Measurements from ENCODE around the gene GALT. TPM values are rescaled to one million over a fixed set of nuclear protein-coding genes. Genes with fewer than 3 reads are reported as not detected.

GALT gene
- total RNA-seq, 2 donors from 2014 or later: 36.9 to 37.9 TPM

GRCh38 chr9:34693560-34693959 lies 47.1 kb downstream of the GALT start:
- intact Hi-C loops (cut with DNase I): no loop called here
- DNase-seq: no peak
- no peak for ATAC-seq

GRCh38 chr9:34694811-34695210 lies 48.3 kb downstream of the GALT start:
- intact Hi-C loops (cut with DNase I): no loop called here
- DNase-seq (no peak), ATAC-seq (no peak)

Other genes with a start within 250 kb of the GALT start
- 10 to 100 TPM; 22.7 to 27.9 TPM for gene FAM219A, start 188.1 kb upstream of the GALT start, total RNA-seq
- gene DNAI1, start 187.9 kb upstream of the GALT start, total RNA-seq: under 1 TPM in 1 of 2 donors, not detected in 1; 0.29 TPM
- under 1 TPM; 0.56 to 0.60 TPM for gene ENHO, start 123.7 kb upstream of the GALT start, total RNA-seq
- 10 to 100 TPM; 21.3 to 45.3 TPM for gene CNTFR, start 57.0 kb upstream of the GALT start, total RNA-seq
- gene RPP25L, start 34.6 kb upstream of the GALT start, total RNA-seq: 10 to 100 TPM; 20.8 to 27.8 TPM
- gene DCTN3, start 26.2 kb upstream of the GALT start, total RNA-seq: 100 to 1,000 TPM in 1 of 2 donors, 10 to 100 TPM in 1; 93.6 to 109 TPM
- not detected for gene ARID3C, start 17.6 kb upstream of the GALT start, total RNA-seq
- 10 to 100 TPM; 31.8 to 33.3 TPM for gene SIGMAR1, start 8.9 kb upstream of the GALT start, total RNA-seq
- 10 to 100 TPM; 38.3 to 51.0 TPM for gene IL11RA, start 5.5 kb downstream of the GALT start, total RNA-seq
- not detected for gene CCL27, start 16.0 kb downstream of the GALT start, total RNA-seq
- 10 to 100 TPM in 1 of 2 donors, 1 to 10 TPM in 1; 8.0 to 13.4 TPM for gene CCL19, start 44.6 kb downstream of the GALT start, total RNA-seq
- gene CCL21, start 63.5 kb downstream of the GALT start, total RNA-seq: 10 to 100 TPM; 19.0 to 65.3 TPM

Measured in left cardiac atrium (tissue), 4 donors.